Bronchial epithelial cell (primary cell): Measurements from ENCODE around the gene CABLES1. TPM values are rescaled to one million over a fixed set of nuclear protein-coding genes. Genes with fewer than 3 reads are reported as not detected.

ENCODE experiments used
- DNase-seq: peaks from one replicate; pipeline ENCODE4 v3.0.0-alpha.2; 2010; ENCODE audit warnings: low read depth
- FAIRE-seq: peaks from 2 replicates; lab custom pipeline; 2011; peaks lifted over from hg19 to GRCh38; lab: Jason Lieb, UNC
- H3K27me3 ChIP-seq: 2 replicates; pipeline ENCODE4 v1.5.1; 2011; ENCODE audit warnings: low read length; ENCODE audit not compliant: control insufficient read depth, insufficient read depth
- H3K36me3 ChIP-seq: 2 replicates; pipeline ENCODE4 v1.5.1; 2011; ENCODE audit warnings: low read length; ENCODE audit not compliant: control insufficient read depth, insufficient read depth
- H3K4me3 ChIP-seq: 2 replicates; pipeline ENCODE4 v1.5.1; 2011; ENCODE audit warnings: mild to moderate bottlenecking, low read depth, low read length, control low read depth
- CTCF ChIP-seq: IDR thresholded peaks from 2 replicates; pipeline ENCODE4 v1.5.1; 2011; ENCODE audit warnings: mild to moderate bottlenecking, moderate library complexity, low read length, control low read depth, inconsistent platforms; ENCODE audit not compliant: insufficient read depth, severe bottlenecking
- total RNA-seq: library from RNA; depleted of rRNA; stranded (reverse); fragments of >200 nt; gene quantifications from 2 replicates; pipeline ENCODE4 v1.2.1, GENCODE V29; 2014

CABLES1 gene
- total RNA-seq, 1 donor from 2014 or later, result 0.26 TPM

GRCh38 chr18:23115683-23116096 lies 19.6 kb upstream of the CABLES1 start:
- DNase-seq (peak; percentile 97), FAIRE-seq (no peak)
- no peak overlapping the region for H3K4me3 ChIP-seq
- no peak for TF ChIP-seq CTCF
- no peaks in the 10 kb centered on the region for H3K27me3 ChIP-seq
- no peaks in the 10 kb centered on the region for H3K36me3 ChIP-seq

GRCh38 chr18:23121133-23121532 lies 14.2 kb upstream of the CABLES1 start:
- DNase-seq (no peak), FAIRE-seq (no peak)
- Histone ChIP-seq H3K36me3 (no peaks in the 10 kb centered on the region), H3K4me3 (no peak overlapping the region), H3K27me3 (no peaks in the 10 kb centered on the region)
- TF ChIP-seq CTCF, result no peak

- Histone ChIP-seq H3K36me3 (no peaks in the 10 kb centered on the region), H3K27me3 (no peaks in the 10 kb centered on the region), H3K4me3 (no peak overlapping the region)
- FAIRE-seq, result no peak
- TF ChIP-seq CTCF, result no peak
- DNase-seq, result no peak
These were observed 12.7 kb upstream of the CABLES1 start for GRCh38 chr18:23122334-23123229.

GRCh38 chr18:23126376-23127056 lies 8.8 kb upstream of the CABLES1 start:
- Histone ChIP-seq H3K27me3 (no peaks in the 10 kb centered on the region), H3K4me3 (no peak overlapping the region), H3K36me3 (no peaks in the 10 kb centered on the region)
- FAIRE-seq (peak; percentile 50), DNase-seq (no peak)
- no peak for TF ChIP-seq CTCF

- Histone ChIP-seq H3K27me3 (no peaks in the 10 kb centered on the region), H3K36me3 (no peaks in the 10 kb centered on the region), H3K4me3 (no peak overlapping the region)
- DNase-seq (no peak), FAIRE-seq (no peak)
- TF ChIP-seq CTCF, result no peak
These were observed 8.2 kb upstream of the CABLES1 start for GRCh38 chr18:23127090-23127489.
